ENCODE results near the gene MVK.
A peak's percentile ranks its signal among the peaks of the same experiment; 100 is the strongest.

DNA sequence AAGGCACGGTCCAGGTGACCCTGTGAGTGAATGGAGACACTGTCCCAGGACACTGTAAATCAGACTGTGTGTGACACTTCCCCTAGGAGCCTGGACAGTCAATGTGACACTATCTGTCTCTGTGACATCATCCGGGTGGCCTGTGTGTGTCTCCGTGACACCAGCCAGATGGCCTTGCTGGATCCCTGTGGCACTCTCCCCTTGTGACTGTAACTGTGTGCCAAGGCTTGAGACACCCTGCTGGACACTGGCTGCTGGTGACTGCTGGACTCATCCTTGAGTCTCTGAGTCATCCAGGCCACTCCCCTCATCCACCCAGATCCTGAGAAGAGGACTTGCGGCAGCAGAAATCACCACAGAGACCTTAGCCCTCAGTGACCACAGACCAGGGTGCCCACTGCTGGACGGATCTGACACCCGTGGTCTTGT is 51.6 kb downstream of the MVK start:
- TF ChIP-seq CTCF (conservative IDR thresholded peaks at IDR 0.05 in 1 of 2, IDR thresholded peaks at IDR 0.05 in 1 of 2; ENCODE audit: extremely low read depth in 1 of 2, insufficient read depth in 1 of 2, low read depth in 1 of 2, low read length in 2 of 2), result peak in 1 of 2 donors; percentile 17
- TF ChIP-seq EZH2 (IDR thresholded peaks at IDR 0.05; ENCODE audit: borderline replicate concordance, low read length), result no peak
